Lower lobe of right lung (tissue), 2 donors: ENCODE data around the gene OR2AE1. TPM values are rescaled to one million over a fixed set of nuclear protein-coding genes. Genes with fewer than 3 reads are reported as not detected.
"Not testable (repeated sequence)": the region's sequence is repeated elsewhere in the genome, so short reads cannot be mapped to it uniquely, and the experiment has no call there.

Experiments used
- ATAC-seq, 2 donors: fragments of 200-7000 bp; cut with Tn5 transposase; one replicate each; pipeline ENCODE4 v1.9.1; 2020 to 2022; ENCODE audit warnings: mild to moderate bottlenecking in 2 of 2, moderate library complexity in 2 of 2
- DNase-seq: peaks from one replicate; pipeline ENCODE4 v3.0.0-alpha.2; 2020
- H3K27ac ChIP-seq: fragments of 200-600 bp; one replicate; pipeline ENCODE4 v1.8.0; 2022
- H3K27me3 ChIP-seq: fragments of 200-600 bp; one replicate; pipeline ENCODE4 v1.8.0; 2022; ENCODE audit warnings: low read depth
- H3K36me3 ChIP-seq: fragments of 200-600 bp; one replicate; pipeline ENCODE4 v1.8.0; 2022; ENCODE audit warnings: mild to moderate bottlenecking
- H3K4me1 ChIP-seq: fragments of 200-600 bp; one replicate; pipeline ENCODE4 v1.8.0; 2022
- H3K4me3 ChIP-seq: fragments of 200-600 bp; one replicate; pipeline ENCODE4 v1.8.0; 2022; ENCODE audit warnings: mild to moderate bottlenecking
- H3K9me3 ChIP-seq: fragments of 200-600 bp; one replicate; pipeline ENCODE4 v1.8.0; 2022
- CTCF ChIP-seq: fragments of 200-600 bp; IDR thresholded peaks from one replicate; pipeline ENCODE4 v1.8.0; 2022; ENCODE audit warnings: antibody characterized with exemption, mild to moderate bottlenecking
- intact Hi-C: fragments of 100-400 bp; cut with DNase I; formaldehyde crosslinking; loops from one replicate; pipeline ENCODE4 v1.11.0; 2022
- total RNA-seq: library from RNA; stranded (reverse); fragmentation: NEBNext Ultra II Directional; extraction: Animal tissue kit (Norgen Biotek cat#: 25700); gene quantifications from one replicate; pipeline ENCODE4 v1.2.1, GENCODE V29; 2021
- donor health status: DM: no; HTN: yes; CAD: no; lungs with severe emphysema.

The OR2AE1 gene
- total RNA-seq, 1 donor from 2014 or later = 0.71 TPM

DNA sequence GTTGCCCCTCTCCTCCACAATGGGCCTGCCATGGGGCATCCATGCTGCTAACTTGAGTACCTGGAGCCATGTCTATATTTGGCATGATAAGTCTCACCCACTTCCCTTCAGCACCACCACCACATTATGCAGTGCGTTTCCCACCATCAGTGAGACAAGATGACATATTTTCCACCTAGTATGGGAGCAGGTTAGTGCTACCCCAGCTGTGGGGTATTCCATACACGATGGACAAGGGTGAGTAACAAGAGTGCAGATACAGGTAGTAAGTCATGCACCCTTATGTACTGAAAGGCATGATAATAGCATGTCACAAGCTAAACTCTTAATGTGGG is 21.2 kb upstream of the OR2AE1 start:
- Histone ChIP-seq H3K4me3 (no peak overlapping the region), H3K27ac (no peak overlapping the region), H3K4me1 (no peaks in the 10 kb centered on the region), H3K9me3 (no peaks in the 10 kb centered on the region), H3K27me3 (no peaks in the 10 kb centered on the region), H3K36me3 (peaks cover 53% of the 10 kb centered on the region)
- intact Hi-C loops = no loop called here
- no peak for DNase-seq
- no peak for TF ChIP-seq CTCF
- ATAC-seq = peak in 1 of 2 donors; percentile 30

- DNase-seq (no peak), ATAC-seq (no peak)
- Histone ChIP-seq H3K27ac (no peak overlapping the region), H3K4me1 (no peaks in the 10 kb centered on the region), H3K36me3 (peaks cover 52% of the 10 kb centered on the region), H3K4me3 (no peak overlapping the region), H3K9me3 (no peaks in the 10 kb centered on the region), H3K27me3 (no peaks in the 10 kb centered on the region)
- no peak for TF ChIP-seq CTCF
- intact Hi-C loops = no loop called here
Observed at GRCh38 chr7:99897322-99898022, 20.6 kb upstream of the OR2AE1 start.

- intact Hi-C loops = no loop called here
- Histone ChIP-seq H3K27me3 (no peaks in the 10 kb centered on the region), H3K36me3 (peaks cover 52% of the 10 kb centered on the region), H3K4me1 (no peaks in the 10 kb centered on the region), H3K27ac (no peak overlapping the region), H3K4me3 (no peak overlapping the region), H3K9me3 (no peaks in the 10 kb centered on the region)
- no peak for TF ChIP-seq CTCF
- ATAC-seq (no peak), DNase-seq (no peak)
Observed at GRCh38 chr7:99894738-99895137, 17.9 kb upstream of the OR2AE1 start.

DNA sequence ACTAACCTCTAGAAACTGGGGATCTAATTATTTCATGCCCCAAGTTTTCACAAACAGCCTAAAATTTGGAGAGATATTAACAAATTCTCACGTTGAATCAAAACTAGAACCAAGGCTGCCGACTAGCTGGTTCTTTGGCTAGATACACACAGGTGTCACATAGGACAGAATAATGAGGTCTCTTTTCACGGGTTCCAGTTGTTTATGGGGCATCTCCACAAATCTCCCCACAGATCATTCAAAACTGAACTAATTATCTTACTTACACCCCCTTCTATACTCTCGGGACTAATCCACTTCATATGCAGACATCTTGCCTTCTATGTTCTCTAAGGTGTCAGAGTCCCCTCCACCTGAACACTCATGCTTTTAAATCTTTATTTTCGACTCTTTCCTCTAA is 16.4 kb upstream of the OR2AE1 start:
- H3K4me3 ChIP-seq = no peak overlapping the region
- DNase-seq (no peak), ATAC-seq (no peak)
- H3K27ac ChIP-seq = no peak overlapping the region
- TF ChIP-seq CTCF = no peak
- H3K36me3 ChIP-seq = peaks cover 43% of the 10 kb centered on the region
- H3K9me3 ChIP-seq = no peaks in the 10 kb centered on the region
- H3K4me1 ChIP-seq = no peaks in the 10 kb centered on the region
- no peaks in the 10 kb centered on the region for H3K27me3 ChIP-seq
- intact Hi-C loops = no loop called here

- H3K4me1 ChIP-seq, DNase-seq, H3K27ac ChIP-seq, H3K27me3 ChIP-seq, H3K4me3 ChIP-seq, intact Hi-C loops, ATAC-seq, H3K9me3 ChIP-seq: not testable (repeated sequence)
- H3K36me3 ChIP-seq = peaks cover 37% of the 10 kb centered on the region
Observed at GRCh38 chr7:99890348-99890747, 13.5 kb upstream of the OR2AE1 start.

GRCh38 chr7:99888366-99888765 is 11.5 kb upstream of the OR2AE1 start:
- H3K27ac ChIP-seq, H3K9me3 ChIP-seq, intact Hi-C loops, H3K4me1 ChIP-seq, ATAC-seq, H3K27me3 ChIP-seq, DNase-seq, H3K4me3 ChIP-seq: not testable (repeated sequence)
- peaks cover 37% of the 10 kb centered on the region for H3K36me3 ChIP-seq
